K562 (cell line): ENCODE results near the gene DOK3. TPM values are rescaled to one million over a fixed set of nuclear protein-coding genes. Genes with fewer than 3 reads are reported as not detected.

ENCODE experiments used
- C11orf30 ChIP-seq: fragments of 450-650 bp; IDR thresholded peaks from 2 replicates; pipeline ENCODE4 v1.6.1; 2016; ENCODE audit warnings: low read depth, mild to moderate bottlenecking
- CREB3L1 ChIP-seq: fragments of 450-650 bp; IDR thresholded peaks from 2 replicates; pipeline ENCODE4 v1.6.1; 2014; ENCODE audit warnings: low read depth, mild to moderate bottlenecking, moderate library complexity, borderline replicate concordance
- E2F8 ChIP-seq: fragments of 450-650 bp; IDR thresholded peaks from 2 replicates; pipeline ENCODE4 v1.7.1; 2018; ENCODE audit warnings: mild to moderate bottlenecking, low read depth; ENCODE audit not compliant: partially characterized antibody
- JUNB ChIP-seq: fragments of 450-650 bp; formaldehyde crosslinking; conservative IDR thresholded peaks from 2 replicates; pipeline ENCODE4 v1.4.0; 2020; ENCODE audit warnings: mild to moderate bottlenecking
- NFYB ChIP-seq: IDR thresholded peaks from 2 replicates; pipeline ENCODE4 v1.6.1; 2011; ENCODE audit warnings: mild to moderate bottlenecking, moderate library complexity; ENCODE audit not compliant: insufficient read length; ENCODE audit errors: extremely low read depth
- NR4A1 ChIP-seq, 2 experiments: fragments of 250-450 bp in 1 of 2; fragments of 450-650 bp in 1 of 2; sonication (Bioruptor Pico) in 1 of 2; IDR thresholded peaks; 2 replicates each; pipeline versions ENCODE4 v1.4.0 to v1.6.1; 2016 to 2020; ENCODE audit warnings: mild to moderate bottlenecking in 2 of 2, missing compliant biosample characterization in 1 of 2, missing genetic modification characterization in 1 of 2, moderate library complexity in 1 of 2
- OTX1 ChIP-seq: fragments of 450-650 bp; formaldehyde crosslinking; IDR thresholded peaks from 2 replicates; pipeline ENCODE4 v1.4.0; 2022; ENCODE audit warnings: mild to moderate bottlenecking
- PTTG1 ChIP-seq: fragments of 450-650 bp; IDR thresholded peaks from 2 replicates; pipeline ENCODE4 v1.6.1; 2016; ENCODE audit warnings: low read depth, mild to moderate bottlenecking, missing genetic modification characterization, missing compliant biosample characterization
- SIN3A ChIP-seq, 2 experiments: fragments of 150-350 bp in 1 of 2; IDR thresholded peaks; 2 replicates each; pipeline ENCODE4 v1.6.1; 2011 to 2016; ENCODE audit warnings: borderline replicate concordance in 2 of 2, low read depth in 2 of 2, low read length in 2 of 2, mild to moderate bottlenecking in 2 of 2, moderate library complexity in 2 of 2; ENCODE audit not compliant: control insufficient read depth in 1 of 2
- TOE1 ChIP-seq, 2 experiments: fragments of 450-650 bp in 1 of 2; sonication (generic) in 1 of 2; formaldehyde crosslinking in 1 of 2; IDR thresholded peaks; 2 replicates each; pipeline versions ENCODE4 v1.7.1 to v1.8.0; 2016 to 2022; ENCODE audit warnings: borderline replicate concordance in 2 of 2, mild to moderate bottlenecking in 2 of 2, antibody characterized with exemption in 1 of 2, inconsistent platforms in 1 of 2, low read depth in 1 of 2, missing genetic modification reagents in 1 of 2, moderate library complexity in 1 of 2
- WHSC1 ChIP-seq: IDR thresholded peaks from one replicate; pipeline ENCODE4 v1.6.1; 2012; ENCODE audit warnings: low read length, control low read depth, inconsistent platforms
- ZKSCAN1 ChIP-seq: fragments of 150-350 bp; IDR thresholded peaks from 2 replicates; pipeline ENCODE4 v1.6.1; 2016; ENCODE audit warnings: low read depth, low read length
- ZNF592 ChIP-seq: fragments of 450-650 bp; IDR thresholded peaks from 2 replicates; pipeline ENCODE4 v1.6.1; 2017; ENCODE audit warnings: antibody characterized with exemption, mild to moderate bottlenecking
- ZNF695 ChIP-seq: fragments of 450-650 bp; formaldehyde crosslinking; IDR thresholded peaks from 2 replicates; pipeline ENCODE4 v1.4.0; 2020; ENCODE audit warnings: mild to moderate bottlenecking, moderate library complexity
- polyA plus RNA-seq, 8 experiments: library from polyadenylated mRNA; depleted of rRNA in 4 of 8; stranded (reverse) in 5 of 8; unstranded in 3 of 8; fragments of >200 nt; fragmentation: Nextera tagmentation in 2 of 8; fragmentation: Illumina TruSeq in 1 of 8; extraction: Ambion mirVana in 2 of 8; extraction: Trizol in 1 of 8; gene quantifications; 2 replicates each; pipeline versions ENCODE4 v1.2.1 to v1.2.3, GENCODE V29; 2011 to 2014; ENCODE audit warnings: inconsistent platforms in 1 of 8, missing spikeins in 1 of 8
- total RNA-seq, 7 experiments: library from RNA; depleted of rRNA in 6 of 7; stranded (reverse); fragments of >200 nt in 6 of 7; fragmentation: Illumina TruSeq in 2 of 7; extraction: Trizol in 2 of 7; gene quantifications; 2 replicates each; pipeline versions ENCODE4 v1.2.1 to v1.2.3, GENCODE V29; 2011 to 2021; ENCODE audit warnings: low replicate concordance in 1 of 7

The DOK3 gene
- total and polyA plus RNA-seq, 9 of the 15 experiments (the other 6 are each of a cell fraction or from before 2014, with no cell fraction given), result 1.3 to 23.0 (median 8.0) TPM

GRCh38 chr5:177478711-177479646 lies 30.6 kb downstream of the DOK3 start (continued):
- TF ChIP-seq ZNF592, result peak; percentile 77
- no peak for TF ChIP-seq NFYB
- TF ChIP-seq E2F8, result no peak
- TF ChIP-seq NR4A1 (CRISPR knock-in tag; IDR thresholded peaks at IDR 0.05), result no peak
- no peak for TF ChIP-seq NR4A1 (tag; IDR thresholded peaks at IDR 0.05)
- TF ChIP-seq WHSC1, result no peak
- TF ChIP-seq JUNB (CRISPR knock-in tag), result no peak
- no peak for TF ChIP-seq CREB3L1
- TF ChIP-seq TOE1 (IDR thresholded peaks at IDR 0.05; ENCODE audit: borderline replicate concordance), result no peak; the same call in 1 of the 2 replicates
- TF ChIP-seq TOE1 (CRISPR knock-in tag; IDR thresholded peaks at IDR 0.05; ENCODE audit: borderline replicate concordance, low read depth), result no peak
- TF ChIP-seq SIN3A (IDR thresholded peaks at IDR 0.05; ENCODE audit: borderline replicate concordance in 2 of 2, control insufficient read depth in 1 of 2, low read depth in 2 of 2, low read length in 2 of 2), result peak in 1 of 2 experiments; percentile 16; a peak in 1 of 4 replicates
- TF ChIP-seq OTX1 (CRISPR knock-in tag), result peak; percentile 80
- TF ChIP-seq ZKSCAN1, result no peak
- TF ChIP-seq C11orf30, result no peak
- no peak for TF ChIP-seq PTTG1
- TF ChIP-seq ZNF695 (CRISPR knock-in tag), result no peak
